GM21528 (cell line): Measurements from ENCODE around the gene XPC.

ENCODE experiments used
- ATAC-seq: cut with Tn5 transposase; IDR thresholded peaks from one replicate; pipeline ENCODE4 v1.9.1; 2021; ENCODE audit warnings: mild to moderate bottlenecking, moderate library complexity; ENCODE audit not compliant: unreplicated experiment, low FRiP score

Gene XPC

GRCh38 chr3:14137004-14137403 is 41.4 kb downstream of the XPC start:
- ATAC-seq, result no peak

DNA sequence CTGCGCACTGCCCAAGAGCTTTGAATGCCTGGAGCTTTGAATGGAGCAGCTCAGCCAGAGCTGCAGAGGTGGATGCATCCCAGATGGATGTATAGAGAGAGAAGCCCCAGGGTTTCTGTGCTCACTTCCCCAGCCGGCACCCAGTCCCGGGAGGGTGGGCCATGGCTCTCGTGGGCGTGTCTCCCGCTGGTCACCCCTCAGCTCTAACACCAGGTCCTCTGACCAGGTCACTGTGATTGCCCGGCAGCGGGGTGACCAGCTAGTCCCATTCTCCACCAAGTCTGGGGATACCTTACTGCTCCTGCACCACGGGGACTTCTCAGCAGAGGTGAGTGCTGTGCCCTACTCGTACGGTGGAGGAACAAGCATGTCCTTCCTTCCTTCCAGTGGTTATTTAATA is 42.8 kb downstream of the XPC start:
- ATAC-seq, result no peak

- no peak for ATAC-seq
Observed at GRCh38 chr3:14134291-14134690, 44.1 kb downstream of the XPC start.

DNA sequence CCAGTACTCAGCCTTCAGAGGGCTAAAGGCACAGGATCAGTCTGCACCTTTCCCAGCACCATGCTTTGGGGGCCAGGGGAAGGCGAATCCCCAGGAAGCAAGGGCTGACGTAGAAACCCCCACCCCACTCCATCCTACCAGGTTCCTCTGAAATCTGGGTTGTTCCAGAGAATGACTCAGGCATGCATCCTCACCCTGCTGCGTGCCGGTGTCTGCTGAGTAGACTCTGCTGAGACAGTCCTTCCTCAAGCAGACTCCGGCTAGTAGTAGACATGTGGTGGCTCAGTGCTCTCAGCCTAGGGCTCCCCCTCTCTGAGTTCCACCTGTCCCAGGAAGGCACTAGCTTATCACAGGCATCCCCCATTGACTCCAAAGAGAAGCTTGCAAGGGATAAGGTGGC is 44.5 kb downstream of the XPC start:
- ATAC-seq, result no peak

DNA sequence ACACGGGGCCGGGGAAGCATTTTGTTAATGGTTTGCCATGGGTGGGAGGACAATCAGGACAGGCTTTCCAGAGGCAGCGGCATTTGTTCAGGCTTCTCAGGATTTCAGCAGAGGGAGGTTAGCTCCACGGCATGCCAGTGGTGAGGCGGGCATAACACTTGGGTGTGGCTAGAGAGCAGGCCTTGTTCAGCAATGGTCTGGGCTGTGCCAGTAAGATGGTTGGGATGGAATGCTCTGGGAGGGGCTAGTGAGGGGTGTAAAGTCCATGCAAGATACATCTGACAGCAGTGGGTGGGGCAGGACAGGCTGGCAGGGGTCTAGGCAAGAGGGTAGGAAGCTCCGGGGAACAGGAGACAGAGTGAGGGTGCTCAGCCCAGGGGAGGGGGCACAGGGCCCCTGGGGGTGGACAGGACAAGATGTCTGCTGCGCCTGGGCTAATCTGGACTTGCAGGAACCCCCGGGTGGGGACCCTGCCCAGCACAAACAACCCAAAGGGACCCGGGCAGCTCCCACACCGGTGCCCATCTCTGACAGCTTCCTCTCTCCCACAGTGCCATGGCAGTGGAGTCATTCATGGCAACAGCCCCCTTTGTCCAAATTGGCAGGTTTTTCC is 45.1 kb downstream of the XPC start:
- ATAC-seq, result no peak

GRCh38 chr3:14132689-14133088 is 45.7 kb downstream of the XPC start:
- ATAC-seq, result no peak

GRCh38 chr3:14132120-14132519 is 46.3 kb downstream of the XPC start:
- ATAC-seq, result no peak

- no peak for ATAC-seq
Observed at GRCh38 chr3:14131134-14131533, 47.3 kb downstream of the XPC start.

GRCh38 chr3:14130707-14131106 is 47.7 kb downstream of the XPC start:
- ATAC-seq, result no peak

- no peak for ATAC-seq
Observed at GRCh38 chr3:14130230-14130629, 48.2 kb downstream of the XPC start.

- no peak for ATAC-seq
Observed at GRCh38 chr3:14129296-14129695, 49.1 kb downstream of the XPC start.

DNA sequence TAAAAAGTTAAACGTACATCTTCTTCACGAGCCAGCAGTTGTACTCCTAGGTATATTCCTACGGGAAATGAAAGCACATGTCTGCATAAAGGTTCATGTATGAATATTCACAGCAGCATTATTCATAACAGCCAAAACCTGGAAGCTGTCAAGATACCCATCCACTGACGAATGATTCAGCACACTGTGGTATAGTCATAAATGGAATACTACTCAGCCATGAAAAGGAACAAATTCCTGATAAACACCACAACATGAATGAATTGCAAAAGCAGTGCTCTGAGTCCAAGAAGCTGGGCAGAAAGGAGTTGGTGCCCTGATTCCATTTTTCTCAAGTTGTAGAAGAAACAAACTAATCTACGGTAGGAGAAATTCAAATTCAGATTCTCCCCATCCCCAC is 49.7 kb downstream of the XPC start:
- ATAC-seq, result no peak

GRCh38 chr3:14127516-14128161 is 50.8 kb downstream of the XPC start:
- no peak for ATAC-seq

GRCh38 chr3:14126887-14127505 is 51.4 kb downstream of the XPC start:
- ATAC-seq, result no peak

- no peak for ATAC-seq
Observed at GRCh38 chr3:14126017-14126886, 52.1 kb downstream of the XPC start.

- peak; percentile 33 for ATAC-seq
Observed at GRCh38 chr3:14125193-14126016, 53.0 kb downstream of the XPC start.

DNA sequence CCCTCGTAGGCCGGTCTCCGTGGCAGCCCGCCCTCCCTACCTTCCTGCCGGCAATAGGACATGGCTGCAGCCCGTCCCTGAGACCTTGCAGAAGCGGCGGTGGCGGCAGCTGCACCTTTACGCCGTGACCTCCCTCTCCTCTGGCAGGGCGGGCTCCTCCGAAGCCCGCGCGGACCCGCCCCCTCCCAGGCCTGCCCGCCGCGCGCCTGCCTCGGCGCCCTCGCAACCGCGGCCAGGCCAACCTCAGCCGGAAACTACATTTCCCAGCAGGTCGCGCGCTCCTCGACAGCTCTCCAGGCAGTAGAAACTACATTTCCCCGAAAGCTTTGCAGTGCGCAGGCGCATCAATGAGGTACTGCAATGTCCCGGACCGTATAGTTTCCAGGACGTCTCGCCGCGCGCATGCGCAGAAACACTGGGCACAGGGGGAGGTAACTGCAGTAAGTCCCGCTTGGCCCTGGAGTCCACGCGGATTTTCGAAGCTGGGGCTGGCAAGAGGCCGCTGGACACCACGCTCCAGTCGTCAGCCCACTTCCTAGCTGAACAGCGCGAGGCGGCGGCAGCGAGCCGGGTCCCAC is 53.7 kb downstream of the XPC start, which contains the start of the genes CHCHD4 and TMEM43:
CHCHD4 (minus strand) TSS at position 256 of the 578 bp plus-strand sequence; CDS start at position 62, 194 bp downstream.
TMEM43 (plus strand) TSS at position 438 of the 578 bp plus-strand sequence. CDS start 142 bp downstream, outside the sequence.
- peak; percentile 91 for ATAC-seq

- ATAC-seq, result peak; percentile 54
Observed at GRCh38 chr3:14124223-14124614, 54.2 kb downstream of the XPC start.

DNA sequence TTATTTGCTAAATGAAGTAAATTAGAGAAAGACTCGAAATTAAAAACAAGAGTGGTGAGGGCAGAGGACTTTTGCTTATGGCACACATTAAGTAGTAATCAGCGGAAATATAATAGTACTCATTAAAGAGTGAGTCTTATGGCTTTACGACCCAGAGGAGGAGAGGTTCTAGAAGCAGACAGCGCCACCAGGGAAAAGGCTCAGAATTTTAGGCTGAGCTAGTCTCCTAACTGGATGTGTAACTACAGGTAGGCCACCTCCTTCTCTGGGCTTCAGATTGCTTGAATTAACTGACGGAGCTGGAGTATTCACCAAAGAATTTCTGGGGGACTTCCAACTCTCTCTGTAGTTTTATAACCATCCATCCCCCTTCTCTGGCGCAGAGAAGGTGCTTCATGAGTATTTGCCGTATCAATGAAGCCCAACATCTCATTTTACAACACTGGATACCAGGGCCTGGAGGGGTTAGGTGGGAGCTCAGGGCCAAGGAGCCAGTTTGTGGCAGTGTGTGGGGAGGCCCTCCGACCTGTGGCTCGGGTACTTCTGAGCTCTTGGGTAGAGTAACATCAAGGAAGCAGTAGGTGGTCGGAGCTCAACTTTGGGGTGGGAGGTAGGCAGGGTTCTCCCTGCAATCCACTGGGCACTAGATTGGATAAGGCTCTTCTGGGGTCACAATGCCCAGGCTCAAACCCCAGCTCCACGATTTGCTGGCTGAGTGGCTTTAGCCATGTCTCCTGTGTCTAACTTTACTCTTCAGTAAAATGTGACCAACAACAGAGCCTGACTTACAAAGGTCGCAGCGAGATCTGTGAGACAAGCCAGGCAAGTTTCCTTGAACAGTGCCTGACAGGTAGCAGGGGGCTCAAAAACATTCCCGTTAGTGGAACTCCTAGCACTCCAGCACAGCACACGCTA is 54.8 kb downstream of the XPC start:
- ATAC-seq, result no peak
